Spleen (tissue), 11 donors: ENCODE data around the gene SYK. TPM values are rescaled to one million over a fixed set of nuclear protein-coding genes. Genes with fewer than 3 reads are reported as not detected.

Experiments used
- DNase-seq: peaks from one replicate; pipeline ENCODE4 v3.0.0-alpha.2; 2020
- H3K27ac ChIP-seq, 8 donors: fragments of 200-600 bp; sonication (generic) in 7 of 8; 1 replicate in 4 of 8; 2 replicates in 4 of 8; pipeline versions ENCODE4 v1.5.0 to v1.8.0; 2016 to 2021; ENCODE audit warnings: inconsistent platforms in 4 of 8, mild to moderate bottlenecking in 4 of 8, moderate library complexity in 1 of 8
- H3K27me3 ChIP-seq, 7 donors: fragments of 200-600 bp; sonication (generic) in 6 of 7; replicated peaks in 1 of 7; 1 replicate in 4 of 7; 2 replicates in 3 of 7; pipeline versions ENCODE4 v1.5.0 to v1.8.0; 2016 to 2021; ENCODE audit warnings: inconsistent platforms in 3 of 7, mild to moderate bottlenecking in 1 of 7
- H3K36me3 ChIP-seq, 6 donors: fragments of 200-600 bp; sonication (generic) in 5 of 6; 1 replicate in 4 of 6; 2 replicates in 2 of 6; pipeline versions ENCODE4 v1.5.0 to v1.8.0; 2016 to 2021; ENCODE audit warnings: inconsistent platforms in 2 of 6
- H3K4me1 ChIP-seq, 6 donors: fragments of 200-600 bp; sonication (generic) in 5 of 6; 1 replicate in 3 of 6; 2 replicates in 3 of 6; pipeline versions ENCODE4 v1.5.0 to v1.8.0; 2016 to 2021; ENCODE audit warnings: inconsistent platforms in 3 of 6
- H3K4me3 ChIP-seq, 8 donors: fragments of 200-600 bp; sonication (generic) in 7 of 8; 1 replicate in 4 of 8; 2 replicates in 4 of 8; pipeline versions ENCODE4 v1.5.0 to v1.8.0; 2016 to 2021; ENCODE audit warnings: inconsistent platforms in 4 of 8, mild to moderate bottlenecking in 4 of 8, moderate library complexity in 2 of 8
- H3K9me3 ChIP-seq, 8 donors: fragments of 200-600 bp; sonication (generic) in 7 of 8; 1 replicate in 4 of 8; 2 replicates in 4 of 8; pipeline versions ENCODE4 v1.5.0 to v1.8.0; 2016 to 2021; ENCODE audit warnings: inconsistent platforms in 4 of 8
- CTCF ChIP-seq, 11 experiments: fragments of 200-600 bp in 7 of 11; fragments of 450-650 bp in 4 of 11; sonication (generic) in 4 of 11; IDR thresholded peaks in 8 of 11; conservative IDR thresholded peaks in 3 of 11; 1 replicate in 7 of 11; 2 replicates in 4 of 11; pipeline versions ENCODE4 v1.4.0 to v1.8.0; 2016 to 2021; ENCODE audit warnings: antibody characterized with exemption in 11 of 11, inconsistent platforms in 4 of 11, mild to moderate bottlenecking in 1 of 11
- POLR2A ChIP-seq, 3 donors: fragments of 450-650 bp; IDR thresholded peaks; one replicate each; pipeline ENCODE4 v1.5.1; 2017; ENCODE audit warnings: antibody characterized with exemption in 3 of 3, mild to moderate bottlenecking in 1 of 3
- POLR2AphosphoS5 ChIP-seq, 3 donors: sonication (generic); formaldehyde crosslinking; IDR thresholded peaks; one replicate each; pipeline ENCODE4 v1.5.1; 2017; ENCODE audit warnings: antibody characterized with exemption in 3 of 3
- WGBS, 5 donors: extraction: QIAGEN DNeasy Blood & Tissue Kit in 3 of 5; methylation state at CpG; one replicate each; pipeline versions ENCODE4 v1.1.5 to v1.1.7; 2013 to 2018; 5-methylcytosine and 5-hydroxymethylcytosine counted together
- intact Hi-C: fragments of 100-400 bp; cut with DNase I; formaldehyde crosslinking; loops from one replicate; pipeline ENCODE4 v1.15.0; 2023; ENCODE audit warnings: low total_unique reads
- polyA plus RNA-seq, 3 donors: library from polyadenylated mRNA; stranded (reverse); fragments of 200-250 nt; gene quantifications; one replicate each; pipeline ENCODE4 v1.2.1, GENCODE V29; 2013
- total RNA-seq, 7 donors: library from RNA; depleted of rRNA in 3 of 7; stranded (reverse); fragments of >200 nt in 3 of 7; fragmentation: NEBNext Ultra II Directional in 4 of 7; extraction: Animal tissue kit (Norgen Biotek cat#: 25700) in 4 of 7; gene quantifications; one replicate each; pipeline versions ENCODE4 v1.1.0 to v1.2.1, GENCODE V29; 2016 to 2021
- donor health status: healthy with polysubstance abuse.
- donor health status: DM: no; HTN: no; CAD: no; lungs with moderate emphysema.
- donor health status: DM: no; HTN: no; CAD: no.
- donor health status: Bipolar disorder and iron deficiency.
- donor health status: healthy.
- donor health status: DM: no; HTN: no; CAD: no.
- donor health status: DM: yes; HTN: yes; CAD: no.

SYK gene
- total and polyA plus RNA-seq, 10 donors, result 42.6 to 152 (median 111) TPM

- TF ChIP-seq POLR2A (IDR thresholded peaks at IDR 0.05) (no peak), CTCF (IDR thresholded peaks at IDR 0.05 in 8 of 11, conservative IDR thresholded peaks at IDR 0.05 in 3 of 11) (peak in 2 of 11 experiments; percentile 13 to 41), POLR2AphosphoS5 (IDR thresholded peaks at IDR 0.05) (no peak)
- H3K27ac ChIP-seq, result no peak overlapping the region
- 58 to 82% (median 75%) methylated on average over 3 of the region's 3 CpGs for WGBS, 5 donors
- H3K9me3 ChIP-seq, result no peaks in the 10 kb centered on the region
- H3K27me3 ChIP-seq, result no peaks in the 10 kb centered on the region
- no peak for DNase-seq
- H3K4me3 ChIP-seq, result no peak overlapping the region
- intact Hi-C loops, result loop anchor here (5.0 to 10.0 kb wide), 3 partner anchors 647 to 1274 kb away; no protein-coding TSS in a partner anchor
- H3K4me1 ChIP-seq, result peaks cover 0 to 34% (median 0%) of the 10 kb centered on the region in 6 donors
- peaks cover 0 to 80% (median 37%) of the 10 kb centered on the region in 6 donors for H3K36me3 ChIP-seq
Observed at GRCh38 chr9:90871327-90871935, 69.8 kb downstream of the SYK start.

- Histone ChIP-seq H3K27ac (no peak overlapping the region), H3K4me3 (no peak overlapping the region), H3K4me1 (peaks cover 0 to 34% (median 0%) of the 10 kb centered on the region in 6 donors), H3K9me3 (no peaks in the 10 kb centered on the region), H3K27me3 (no peaks in the 10 kb centered on the region), H3K36me3 (peaks cover 0 to 80% (median 43%) of the 10 kb centered on the region in 6 donors)
- TF ChIP-seq CTCF (IDR thresholded peaks at IDR 0.05 in 8 of 11, conservative IDR thresholded peaks at IDR 0.05 in 3 of 11) (no peak), POLR2AphosphoS5 (IDR thresholded peaks at IDR 0.05) (no peak)
- 74 to 89% (median 81%) methylated on average over 8 of the region's 8 CpGs for WGBS, 5 donors
- no peak for DNase-seq
- intact Hi-C loops, result loop anchor here (5.0 to 10.0 kb wide), 3 partner anchors 648 to 1276 kb away; no protein-coding TSS in a partner anchor
Observed at GRCh38 chr9:90872835-90873294, 71.2 kb downstream of the SYK start.

- peaks cover 0 to 80% (median 48%) of the 10 kb centered on the region in 6 donors for H3K36me3 ChIP-seq
- intact Hi-C loops, result loop anchor here (5.0 to 10.0 kb wide), 3 partner anchors 649 to 1276 kb away; no protein-coding TSS in a partner anchor
- DNase-seq, result no peak
- H3K27me3 ChIP-seq, result no peaks in the 10 kb centered on the region
- peaks cover 0 to 30% (median 0%) of the 10 kb centered on the region in 6 donors for H3K4me1 ChIP-seq
- TF ChIP-seq POLR2AphosphoS5 (IDR thresholded peaks at IDR 0.05) (no peak), POLR2A (IDR thresholded peaks at IDR 0.05) (no peak), CTCF (IDR thresholded peaks at IDR 0.05 in 8 of 11, conservative IDR thresholded peaks at IDR 0.05 in 3 of 11) (no peak)
- no peak overlapping the region for H3K27ac ChIP-seq
- 67 to 96% (median 94%) methylated on average over 2 of the region's 2 CpGs for WGBS, 5 donors
- H3K4me3 ChIP-seq, result no peak overlapping the region
- H3K9me3 ChIP-seq, result no peaks in the 10 kb centered on the region
Observed at GRCh38 chr9:90873422-90873821, 71.8 kb downstream of the SYK start.

GRCh38 chr9:90874194-90874593, 72.6 kb downstream of the SYK start:
- 79 to 93% (median 90%) methylated on average over 8 of the region's 8 CpGs for WGBS, 5 donors
- Histone ChIP-seq H3K27ac (no peak overlapping the region), H3K27me3 (no peaks in the 10 kb centered on the region), H3K4me3 (no peak overlapping the region), H3K4me1 (peaks cover 0 to 24% (median 0%) of the 10 kb centered on the region in 6 donors), H3K9me3 (no peaks in the 10 kb centered on the region), H3K36me3 (peaks cover 0 to 82% (median 52%) of the 10 kb centered on the region in 6 donors)
- no peak for DNase-seq
- no peak for TF ChIP-seq POLR2A (IDR thresholded peaks at IDR 0.05)
- TF ChIP-seq CTCF (IDR thresholded peaks at IDR 0.05 in 8 of 11, conservative IDR thresholded peaks at IDR 0.05 in 3 of 11), result no peak
- peak in 1 of 3 donors; percentile 9 for TF ChIP-seq POLR2AphosphoS5 (IDR thresholded peaks at IDR 0.05)
- intact Hi-C loops, result loop anchor here (5.0 to 10.0 kb wide), 3 partner anchors 649 to 1277 kb away; no protein-coding TSS in a partner anchor
